RWPE2 (cell line): ENCODE results near the gene LMNA.
A peak's percentile ranks its signal among the peaks of the same experiment; 100 is the strongest.

Source experiments
- ATAC-seq: fragments of 200-7000 bp; cut with Tn5 transposase; 3 replicates; pipeline ENCODE4 v1.9.1; 2021; ENCODE audit warnings: low read depth
- DNase-seq: peaks from one replicate; pipeline ENCODE4 v3.0.0-alpha.2; 2020; ENCODE audit warnings: low spot score
- H3K27ac ChIP-seq: fragments of 450-650 bp; 2 replicates; pipeline ENCODE4 v1.5.1; 2017; ENCODE audit warnings: mild to moderate bottlenecking; ENCODE audit not compliant: poor library complexity, severe bottlenecking
- H3K27me3 ChIP-seq: fragments of 250-450 bp; sonication (Bioruptor Pico); 2 replicates; pipeline ENCODE4 v1.5.1; 2021; ENCODE audit warnings: mild to moderate bottlenecking, moderate library complexity; ENCODE audit not compliant: insufficient read depth, poor library complexity, severe bottlenecking
- H3K36me3 ChIP-seq: fragments of 250-450 bp; sonication (Bioruptor Pico); 2 replicates; pipeline ENCODE4 v1.5.1; 2020; ENCODE audit warnings: low read depth, mild to moderate bottlenecking, moderate library complexity
- H3K4me1 ChIP-seq: fragments of 250-450 bp; sonication (Bioruptor Pico); 2 replicates; pipeline ENCODE4 v1.5.1; 2021; ENCODE audit warnings: mild to moderate bottlenecking, moderate library complexity; ENCODE audit not compliant: insufficient read depth, poor library complexity, severe bottlenecking
- H3K4me3 ChIP-seq: fragments of 250-450 bp; sonication (Bioruptor Pico); 2 replicates; pipeline ENCODE4 v1.5.1; 2021; ENCODE audit warnings: mild to moderate bottlenecking, moderate library complexity; ENCODE audit not compliant: severe bottlenecking
- H3K9me3 ChIP-seq: fragments of 250-450 bp; sonication (Bioruptor Pico); 2 replicates; pipeline ENCODE4 v1.5.1; 2021; ENCODE audit warnings: mild to moderate bottlenecking, moderate library complexity; ENCODE audit not compliant: severe bottlenecking
- CTCF ChIP-seq: fragments of 450-650 bp; IDR thresholded peaks from one replicate; pipeline ENCODE4 v1.5.1; 2017; ENCODE audit warnings: mild to moderate bottlenecking, moderate library complexity; ENCODE audit not compliant: poor library complexity, severe bottlenecking

The LMNA gene

GRCh38 chr1:156114101-156114918, at the start of gene LMNA:
LMNA (plus strand) TSS chr1:156114711; CDS start chr1:156114919, 208 bp downstream.
- Histone ChIP-seq H3K4me1 (peaks cover 22% of the 10 kb centered on the region), H3K36me3 (peaks cover 35% of the 10 kb centered on the region), H3K27me3 (no peaks in the 10 kb centered on the region), H3K9me3 (no peaks in the 10 kb centered on the region), H3K27ac (peak within 1 kb of the TSS; percentile 99), H3K4me3 (peak within 1 kb of the TSS; percentile 87)
- ATAC-seq, result peak; percentile 75
- peak; percentile 97 for DNase-seq
- TF ChIP-seq CTCF, result no peak

- Histone ChIP-seq H3K27ac (no peak overlapping the region), H3K4me1 (peaks cover 2% of the 10 kb centered on the region), H3K27me3 (no peaks in the 10 kb centered on the region), H3K9me3 (no peaks in the 10 kb centered on the region), H3K36me3 (peaks cover 50% of the 10 kb centered on the region), H3K4me3 (no peak overlapping the region)
- ATAC-seq, result no peak
- TF ChIP-seq CTCF, result no peak
- DNase-seq, result no peak
These were observed 49.3 kb upstream of the LMNA start for GRCh38 chr1:156065212-156065611.

GRCh38 chr1:156065871-156066270, 48.6 kb upstream of the LMNA start:
- Histone ChIP-seq H3K27me3 (no peaks in the 10 kb centered on the region), H3K4me3 (no peak overlapping the region), H3K9me3 (no peaks in the 10 kb centered on the region), H3K27ac (no peak overlapping the region), H3K4me1 (peaks cover 2% of the 10 kb centered on the region), H3K36me3 (peaks cover 53% of the 10 kb centered on the region)
- ATAC-seq (no peak), DNase-seq (no peak)
- TF ChIP-seq CTCF, result no peak

- Histone ChIP-seq H3K27ac (no peak overlapping the region), H3K27me3 (no peaks in the 10 kb centered on the region), H3K36me3 (peaks cover 53% of the 10 kb centered on the region), H3K4me1 (peaks cover 2% of the 10 kb centered on the region), H3K4me3 (no peak overlapping the region), H3K9me3 (no peaks in the 10 kb centered on the region)
- no peak for TF ChIP-seq CTCF
- DNase-seq (no peak), ATAC-seq (no peak)
These were observed 47.2 kb upstream of the LMNA start for GRCh38 chr1:156067262-156067661.
